Retina (tissue), 1 donor: ENCODE results near the gene DYRK1B.
"Not testable (repeated sequence)": the region's sequence is repeated elsewhere in the genome, so short reads cannot be mapped to it uniquely, and the experiment has no call there.

Experiments used
- DNase-seq: peaks from one replicate; pipeline ENCODE4 v3.0.0-alpha.2; 2016

DYRK1B gene

DNA sequence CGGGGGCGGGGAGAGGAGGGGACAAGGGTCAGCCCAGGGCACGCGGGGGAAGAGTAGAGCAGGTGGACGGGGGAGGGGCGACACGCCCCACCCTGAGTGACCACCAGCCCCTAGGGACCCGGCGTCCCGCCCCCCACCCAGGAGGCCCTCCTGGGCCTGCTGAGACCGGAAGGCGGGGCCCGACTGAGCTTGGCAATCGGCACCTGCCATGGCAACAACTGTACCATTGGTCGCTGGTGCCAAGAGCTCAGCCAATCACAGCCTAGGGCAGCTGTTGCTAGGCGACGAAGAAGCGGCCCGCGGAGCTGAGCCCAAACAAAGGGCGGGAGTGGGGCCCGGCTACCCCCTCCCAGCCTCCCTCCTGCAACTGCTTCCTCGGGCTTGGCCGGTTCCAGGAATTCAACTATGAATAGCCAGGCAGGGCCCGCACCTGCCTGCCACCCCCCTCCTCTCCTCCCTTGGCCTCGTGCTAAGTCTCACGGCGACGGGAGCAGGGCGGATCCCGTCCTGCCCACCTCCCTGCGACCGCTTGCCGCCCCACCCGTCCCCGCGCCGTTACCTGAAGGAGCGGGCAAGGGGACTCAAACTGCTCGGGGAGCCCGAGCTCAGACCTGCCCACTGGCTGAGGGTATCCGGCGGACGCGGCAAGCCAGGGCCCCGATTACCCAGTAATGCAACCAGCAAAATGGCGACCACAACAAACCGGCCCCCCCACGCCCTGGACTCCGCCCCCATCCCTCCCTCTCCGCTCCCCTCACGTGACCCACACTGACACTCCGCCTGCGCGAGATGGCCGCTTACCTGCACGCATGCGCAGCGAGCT, at the start of gene DYRK1B:
Gene DYRK1B (minus strand): TSS at position 699 of the 823 bp plus-strand sequence. CDS start 2,295 bp downstream, outside the sequence.
- DNase-seq = peak; percentile 97

DNA sequence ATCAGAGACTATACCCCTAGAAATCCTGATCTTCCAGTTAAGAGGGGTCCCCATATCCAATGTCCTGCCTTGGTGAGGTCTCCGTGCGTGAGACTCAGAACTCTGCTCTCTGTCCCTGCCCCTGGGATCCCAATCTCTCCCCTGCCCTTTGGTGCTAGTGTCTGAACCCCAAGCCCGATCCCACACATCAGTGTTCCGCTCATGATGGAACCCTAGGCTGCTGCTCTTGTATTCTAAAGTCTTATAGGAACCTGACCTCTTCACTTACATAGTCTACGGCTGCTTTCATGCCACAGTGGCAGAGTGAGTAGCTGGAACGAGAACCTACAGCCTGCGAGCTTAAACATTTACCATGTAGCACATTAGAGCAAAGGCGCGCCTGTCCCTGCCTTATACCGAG, 48.7 kb upstream of the DYRK1B start:
- DNase-seq = not testable (repeated sequence)

DNA sequence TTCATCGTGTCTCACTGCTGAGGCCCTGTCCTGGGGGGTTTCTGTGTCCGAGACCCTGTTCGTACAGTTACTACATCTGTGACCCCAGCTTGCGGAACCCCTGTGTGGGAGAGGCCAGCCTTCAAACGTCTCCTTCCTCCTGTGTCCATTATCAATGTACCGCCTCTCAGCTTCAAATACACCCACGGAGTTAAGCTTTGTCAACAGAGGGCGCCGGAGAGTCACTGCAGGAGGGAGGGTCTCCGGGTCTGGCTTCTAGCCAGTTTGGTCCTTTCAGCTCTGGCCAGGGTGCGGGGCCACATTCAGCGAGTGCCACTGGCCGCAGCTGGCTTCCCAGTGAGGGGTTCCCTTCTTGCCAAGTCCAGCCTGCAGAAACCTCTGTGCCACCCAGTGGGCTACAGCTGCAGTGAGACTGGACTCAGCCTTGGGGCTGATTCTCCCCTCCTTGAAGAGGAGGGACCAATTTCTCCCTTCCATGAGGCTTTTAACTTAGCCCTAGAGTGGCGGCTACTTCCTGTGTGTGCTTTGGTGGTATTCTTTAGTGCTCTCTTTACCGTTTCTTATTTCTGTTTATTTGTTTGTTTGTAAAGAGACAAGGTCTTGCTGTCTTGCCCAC, 47.6 kb upstream of the DYRK1B start:
- DNase-seq = peak; percentile 63

DNA sequence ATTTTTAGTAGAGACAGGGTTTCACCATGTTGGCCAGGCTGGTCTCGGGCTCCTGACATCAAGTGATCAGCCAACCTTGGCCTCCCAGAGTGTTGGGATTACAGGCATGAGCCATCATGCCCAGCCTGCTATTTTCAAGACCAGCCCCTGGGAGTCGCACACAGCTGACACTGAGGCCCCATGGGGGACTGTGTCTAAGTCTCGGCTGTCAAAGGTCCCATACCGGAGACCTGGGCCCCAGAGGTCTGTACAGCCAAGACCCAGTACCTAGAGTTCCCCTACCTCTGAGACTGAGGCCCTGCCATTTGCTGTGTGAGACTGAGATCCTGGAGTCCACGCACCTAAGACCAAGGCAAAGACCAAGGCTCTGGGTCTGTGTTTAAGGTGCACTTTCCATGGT, 46.3 kb upstream of the DYRK1B start:
- not testable (repeated sequence) for DNase-seq

DNA sequence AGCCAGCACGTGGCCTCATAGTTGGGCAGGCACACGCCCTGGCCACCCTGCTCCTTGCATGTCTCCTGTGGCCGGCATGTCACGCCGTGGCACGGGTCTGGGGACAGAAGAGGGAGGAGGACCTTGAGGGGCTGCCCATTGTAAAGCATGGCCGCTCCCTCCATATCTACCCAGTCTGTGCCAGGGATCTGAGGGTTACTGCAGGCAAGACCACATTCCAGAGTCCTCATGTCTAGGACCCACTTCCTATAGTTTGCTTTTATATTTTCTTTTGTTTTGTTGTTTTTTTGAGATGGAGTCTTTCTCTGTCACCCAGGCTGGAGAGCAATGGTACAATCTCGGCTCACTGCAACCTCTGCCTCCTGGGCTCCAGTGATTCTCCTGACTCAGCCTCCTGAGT, 45.8 kb upstream of the DYRK1B start:
- DNase-seq = not testable (repeated sequence)

DNA sequence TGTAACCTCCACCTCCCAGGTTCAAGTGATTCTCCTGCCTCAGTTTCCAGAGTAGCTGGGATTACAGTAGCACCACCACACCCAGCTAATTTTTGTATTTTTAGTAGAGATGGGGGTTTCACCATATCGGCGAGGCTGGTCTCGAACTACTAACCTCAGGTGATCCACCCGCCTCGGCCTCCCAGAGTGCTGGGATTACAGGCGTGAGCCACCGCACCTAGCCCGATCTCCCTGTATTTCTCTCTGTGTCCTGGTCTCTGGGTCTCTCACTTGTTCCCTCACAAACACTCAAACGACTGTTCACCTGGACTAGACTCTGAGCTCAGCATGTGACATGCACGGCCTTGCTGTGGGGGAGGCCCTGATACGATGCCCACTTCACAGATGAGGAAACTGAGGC, 44.9 kb upstream of the DYRK1B start:
- not testable (repeated sequence) for DNase-seq

DNA sequence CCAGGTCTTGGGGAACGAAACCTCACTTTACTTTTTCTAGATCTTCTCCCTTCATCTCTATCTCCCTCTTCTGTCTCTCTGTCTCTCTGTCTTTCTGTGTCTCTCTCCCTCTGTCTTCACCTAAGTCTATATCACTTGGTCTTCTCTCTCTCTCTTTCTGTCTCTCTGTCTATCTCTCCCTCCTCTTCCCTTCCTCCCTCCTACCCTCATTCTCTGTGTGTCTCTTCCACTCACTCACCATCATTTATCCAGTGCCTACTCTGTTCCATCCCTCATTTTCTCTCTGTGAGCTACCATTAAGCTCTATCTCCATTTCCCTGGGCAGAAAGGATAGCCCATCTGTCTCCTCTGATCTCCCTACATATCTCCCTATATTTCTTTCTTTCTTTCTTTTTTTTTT, 44.4 kb upstream of the DYRK1B start:
- no peak for DNase-seq

DNA sequence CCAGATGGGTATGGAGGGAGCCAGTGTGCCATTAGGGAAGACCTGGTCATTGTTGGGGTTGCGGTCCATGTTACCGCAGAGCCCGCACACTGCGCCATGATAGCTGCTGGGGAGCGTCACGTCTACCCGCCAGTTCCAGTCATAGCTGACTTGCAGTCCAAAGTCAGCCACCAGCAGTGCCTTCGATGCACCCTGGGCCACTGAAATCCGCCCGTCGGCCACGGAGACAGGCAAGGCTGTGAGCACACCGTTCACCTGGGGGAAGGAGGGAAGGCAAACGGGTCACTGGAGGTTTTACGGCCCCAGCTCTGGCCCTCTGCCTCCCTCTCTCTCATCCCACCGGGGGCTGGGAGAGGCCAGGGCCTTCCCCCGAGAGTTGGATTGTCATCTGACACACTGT, 44.0 kb upstream of the DYRK1B start:
- not testable (repeated sequence) for DNase-seq

DNA sequence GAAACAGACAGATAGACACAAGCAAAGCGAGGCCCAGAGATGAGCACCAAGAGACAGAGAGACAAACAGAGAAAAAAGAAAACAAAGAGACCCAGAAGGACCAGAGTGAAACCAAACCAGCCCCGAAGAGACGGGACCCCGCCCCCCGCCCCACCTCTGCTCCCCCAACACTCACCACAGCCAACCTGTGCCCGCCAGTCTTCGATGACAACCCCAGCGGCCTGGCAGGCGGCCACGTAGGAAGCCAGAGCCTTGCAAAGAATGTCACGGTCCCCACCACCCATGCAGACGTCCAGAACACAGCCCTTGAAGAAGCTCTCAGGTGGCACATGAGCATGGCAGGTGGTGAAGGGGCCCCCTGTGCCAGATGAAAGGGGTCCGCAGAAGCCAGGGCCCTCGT, 43.5 kb upstream of the DYRK1B start:
- not testable (repeated sequence) for DNase-seq

DNA sequence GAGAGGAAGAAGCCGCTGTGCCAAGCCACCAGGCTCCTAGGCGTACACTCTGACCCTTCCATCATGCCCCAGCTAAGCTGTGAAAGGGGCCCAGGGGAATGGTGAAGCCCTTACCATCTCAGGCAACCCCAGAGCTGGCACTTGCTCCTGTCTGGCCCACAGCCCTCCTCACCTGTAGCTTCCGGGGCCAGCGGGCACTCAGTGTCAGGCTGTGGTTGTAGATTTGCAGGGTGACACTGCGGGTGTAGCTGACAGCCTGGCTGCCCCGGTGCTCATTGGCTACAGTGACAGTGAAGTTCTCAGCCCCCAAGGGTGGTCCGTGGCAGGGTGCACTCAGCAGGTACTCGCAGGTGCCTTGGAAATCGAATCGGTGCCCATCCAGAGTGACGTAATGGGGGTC, 42.5 kb upstream of the DYRK1B start:
- not testable (repeated sequence) for DNase-seq

DNA sequence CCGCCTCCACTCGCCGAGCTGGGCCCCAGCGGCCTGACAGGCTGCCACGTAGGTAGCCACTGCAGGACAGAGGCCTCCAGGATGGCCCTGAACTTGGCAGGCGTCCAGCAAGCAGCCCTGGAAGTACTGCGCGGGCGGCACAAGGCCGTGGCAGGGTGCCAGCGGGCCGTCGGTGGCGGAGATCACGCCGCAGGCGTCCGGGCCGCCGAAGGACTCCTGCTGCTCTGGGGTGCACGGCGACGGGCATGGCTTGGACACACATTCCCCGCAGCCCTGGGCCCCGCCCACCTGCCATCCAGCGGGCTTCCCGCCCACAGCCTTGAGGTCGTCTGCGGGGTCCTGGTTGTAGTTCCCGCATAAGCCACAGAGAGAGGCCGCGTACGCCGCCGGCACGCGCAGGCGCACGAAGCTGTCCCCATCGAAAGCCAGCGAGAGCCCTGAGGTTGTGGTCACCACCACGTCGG, 41.5 kb upstream of the DYRK1B start:
- DNase-seq = not testable (repeated sequence)

DNA sequence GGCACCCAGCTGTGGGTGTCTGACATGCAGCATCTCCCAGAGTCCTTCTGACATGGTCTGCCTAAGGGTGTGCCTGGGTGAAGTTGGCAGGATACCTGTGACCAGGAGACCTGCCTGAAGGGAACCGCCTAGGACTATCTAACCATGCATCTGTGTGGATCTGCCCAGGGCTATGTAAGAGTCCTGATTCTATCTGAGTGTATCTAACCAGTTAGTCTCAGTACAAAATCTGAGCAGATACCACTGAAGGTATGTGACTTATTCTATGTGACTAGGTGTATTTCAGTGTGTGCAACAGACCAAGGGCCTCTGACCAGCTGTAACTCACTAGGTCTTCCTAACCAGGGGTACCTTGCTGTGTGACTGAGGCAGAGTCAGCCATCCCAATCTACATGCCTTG, 40.4 kb upstream of the DYRK1B start:
- no peak for DNase-seq

DNA sequence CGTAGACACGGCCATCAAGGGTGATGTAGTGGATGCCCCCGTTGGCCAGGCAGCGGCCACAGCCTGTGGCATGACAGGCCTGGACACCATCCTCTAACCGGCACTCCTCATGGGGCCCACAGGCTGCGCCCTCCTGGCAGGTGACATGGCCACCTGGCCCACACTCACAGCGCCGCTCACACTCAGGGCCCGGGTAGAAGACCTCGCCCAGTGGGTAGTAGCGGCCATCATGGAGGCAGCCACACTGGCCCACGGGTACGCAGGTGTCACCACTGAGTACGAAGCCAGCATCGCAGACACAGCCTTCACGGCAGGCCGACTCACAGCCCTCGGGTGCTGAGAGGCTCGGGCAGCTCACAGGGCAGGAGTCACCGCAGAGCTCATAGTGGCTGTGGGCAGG, 39.4 kb upstream of the DYRK1B start:
- DNase-seq = no peak

DNA sequence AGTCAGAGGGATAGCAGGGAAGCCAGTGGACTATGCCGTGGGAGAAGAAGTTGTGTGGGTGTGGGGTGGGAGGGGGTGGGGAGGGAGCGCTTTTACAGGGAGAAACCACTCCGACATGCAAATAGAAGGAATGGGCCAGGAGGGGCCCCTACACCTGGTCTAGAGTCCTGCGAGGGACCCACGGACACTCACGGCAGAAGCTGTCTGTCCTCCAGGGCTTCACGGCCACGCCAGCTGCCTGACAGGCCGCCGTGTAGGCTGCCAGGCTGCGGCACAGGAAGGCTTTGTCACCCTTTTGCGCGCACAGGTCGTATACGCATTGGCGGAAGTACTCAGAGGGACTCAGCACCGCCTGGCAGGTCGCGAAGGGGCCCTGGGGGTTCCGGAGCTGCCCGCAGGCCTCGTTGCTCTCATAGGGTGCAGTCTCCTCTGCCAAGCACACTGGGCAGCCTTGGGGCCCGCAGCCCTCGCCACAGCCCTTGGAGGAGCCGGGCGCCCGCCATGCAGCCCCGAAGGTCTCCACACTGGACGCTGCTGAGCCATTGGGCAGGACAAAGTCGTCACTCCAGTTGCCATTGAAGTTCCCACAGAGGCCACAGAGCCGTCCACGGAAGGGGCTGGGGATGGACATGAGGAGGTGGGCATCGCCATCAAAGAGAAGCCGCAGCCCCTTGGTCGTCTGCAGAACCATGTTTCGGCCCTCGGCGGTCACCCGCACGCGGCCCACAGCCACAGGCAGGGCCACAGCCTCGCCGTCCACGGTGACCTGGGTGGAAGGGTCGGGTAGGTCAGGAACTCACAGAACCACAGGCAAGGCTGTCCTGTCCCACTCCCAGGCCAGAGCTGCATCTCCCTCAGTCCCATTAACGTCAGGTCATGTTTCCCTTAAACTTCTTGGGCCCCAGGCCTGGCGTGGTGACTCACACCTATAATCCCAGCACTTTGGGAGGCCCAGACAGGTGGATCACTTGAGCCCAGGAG, 38.2 kb upstream of the DYRK1B start:
- DNase-seq = no peak

DNA sequence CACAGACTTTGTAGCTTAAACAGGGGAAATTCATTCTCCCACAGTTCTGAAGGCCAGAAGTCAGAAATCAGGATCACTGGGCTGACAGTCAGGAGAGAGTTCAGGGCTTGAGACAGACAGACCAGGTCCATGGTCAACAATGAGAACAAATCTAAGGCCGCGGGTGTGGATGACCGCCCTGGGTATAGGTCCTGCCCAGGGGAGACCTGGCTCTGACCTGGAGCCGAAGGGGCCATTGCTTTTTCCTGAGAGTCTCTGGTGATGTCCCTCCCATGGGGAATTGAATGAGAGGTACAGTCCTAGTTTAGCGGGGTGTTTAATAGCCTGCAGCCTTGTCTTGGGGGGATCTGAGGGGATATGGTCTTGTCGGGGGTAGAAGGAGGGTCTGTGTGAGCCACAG, 37.4 kb upstream of the DYRK1B start:
- no peak for DNase-seq

DNA sequence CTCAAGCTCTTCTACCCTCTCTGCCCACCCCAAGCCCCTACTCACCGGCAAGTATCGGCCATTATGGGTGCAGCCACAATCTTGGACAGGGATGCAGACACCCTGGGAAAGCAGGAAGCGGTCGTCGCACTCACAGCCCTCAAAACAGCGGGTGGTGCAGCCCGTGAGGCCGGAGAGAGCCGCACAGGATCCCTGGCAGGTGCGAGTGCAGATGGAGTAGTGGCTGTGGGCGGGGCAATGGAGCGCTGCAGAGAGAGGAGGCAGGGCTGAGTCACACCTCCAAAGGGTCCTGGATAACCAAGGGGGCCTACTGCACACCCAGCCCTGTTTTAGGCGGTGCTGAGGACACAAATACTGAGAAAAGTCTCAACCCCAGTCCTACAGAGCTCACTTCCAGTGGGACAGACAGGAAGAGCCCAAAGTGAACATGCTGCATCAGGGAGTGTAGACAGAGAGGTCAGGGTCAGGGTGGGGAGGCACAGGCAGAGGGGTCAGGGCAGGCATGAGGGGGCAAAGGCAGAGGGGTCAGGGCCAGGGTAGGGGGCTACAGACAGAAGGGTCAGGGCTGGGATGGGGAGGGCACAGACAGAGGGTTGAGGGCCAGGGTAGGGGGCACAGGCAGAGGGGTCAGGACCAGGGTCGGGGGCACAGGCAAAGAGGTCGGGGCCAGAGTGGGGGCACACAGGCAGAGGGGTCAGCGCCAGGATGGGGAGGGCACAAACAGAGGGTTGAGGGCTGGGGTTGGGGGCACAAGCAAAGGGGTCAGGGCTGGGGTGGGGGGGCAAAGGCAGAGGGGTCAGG, 36.4 kb upstream of the DYRK1B start:
- no peak for DNase-seq

DNA sequence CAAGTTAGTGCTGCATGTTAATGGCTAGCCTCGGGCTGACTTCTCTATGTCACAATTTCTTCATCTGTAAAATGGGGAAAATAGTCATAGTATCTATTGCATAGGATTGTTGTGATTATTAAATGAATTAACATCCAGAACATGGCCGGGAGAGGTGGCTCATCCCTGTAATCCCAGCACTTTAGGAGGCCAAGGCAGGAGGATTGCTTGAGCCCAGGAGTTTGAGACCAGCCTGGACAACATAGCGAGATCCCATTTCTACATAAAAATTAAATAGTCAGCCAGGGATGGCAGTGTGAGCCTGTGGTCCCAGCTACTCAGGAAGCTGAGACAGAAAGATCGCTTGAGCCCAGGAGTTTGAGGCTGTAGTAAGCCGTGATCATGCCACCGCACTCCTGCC, 34.0 kb upstream of the DYRK1B start:
- DNase-seq = no peak

DNA sequence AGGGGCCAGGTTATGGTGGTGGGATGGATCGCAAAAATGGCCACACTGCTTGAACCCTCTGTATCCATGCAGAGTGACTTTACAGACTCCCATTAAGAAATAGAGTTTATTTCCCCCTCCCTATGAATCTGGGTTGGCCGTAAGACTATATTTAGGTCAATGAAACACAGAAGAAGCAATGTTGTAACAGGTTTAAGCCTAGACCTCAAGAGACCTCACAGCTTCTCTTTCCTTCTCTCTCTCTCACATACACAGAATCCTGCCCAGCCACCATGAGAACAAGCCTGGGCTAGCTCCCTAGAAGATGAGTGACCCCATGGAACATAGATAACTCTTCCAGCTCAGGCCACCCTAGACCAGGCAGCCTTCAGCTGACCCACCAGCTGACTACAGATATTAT, 33.2 kb upstream of the DYRK1B start:
- no peak for DNase-seq

DNA sequence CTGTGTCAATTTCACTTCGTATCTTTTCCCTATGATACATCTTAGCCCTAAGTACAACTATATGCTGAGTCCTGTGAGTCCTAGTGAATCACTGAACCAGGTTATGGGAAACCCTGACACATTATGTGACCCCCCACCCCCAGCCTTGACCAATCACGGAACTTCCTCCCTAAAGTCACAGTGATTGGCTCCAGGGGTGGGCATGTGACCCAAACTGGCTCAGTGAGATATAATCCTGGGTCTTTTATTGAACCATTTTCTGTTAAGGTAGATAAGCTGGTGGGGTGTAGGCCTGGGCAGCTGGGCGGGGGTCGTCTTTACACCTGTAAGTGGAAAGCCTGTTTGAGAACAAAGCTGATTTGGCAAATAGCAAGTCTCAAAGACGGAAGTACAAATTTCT, 32.0 kb upstream of the DYRK1B start:
- no peak for DNase-seq

DNA sequence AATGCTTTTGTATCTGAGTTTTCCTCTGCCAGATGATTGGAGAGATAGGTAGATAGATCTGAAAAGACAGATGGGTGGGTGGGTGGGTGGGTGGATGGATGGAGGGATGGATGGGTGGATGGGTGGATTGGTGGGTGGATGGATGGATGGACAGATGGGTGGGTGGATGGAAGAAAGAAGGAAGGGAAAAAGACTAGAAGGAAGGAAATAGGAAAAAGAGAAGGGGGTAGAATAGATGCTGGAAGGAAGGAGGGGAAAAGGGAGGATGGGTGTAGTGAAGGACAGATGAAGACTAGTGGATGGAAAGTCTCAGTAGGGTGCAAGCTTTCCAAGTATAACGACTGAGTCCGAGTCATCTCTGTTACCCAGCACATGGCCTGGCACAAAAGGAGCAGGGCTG, 31.2 kb upstream of the DYRK1B start:
- DNase-seq = no peak

DNA sequence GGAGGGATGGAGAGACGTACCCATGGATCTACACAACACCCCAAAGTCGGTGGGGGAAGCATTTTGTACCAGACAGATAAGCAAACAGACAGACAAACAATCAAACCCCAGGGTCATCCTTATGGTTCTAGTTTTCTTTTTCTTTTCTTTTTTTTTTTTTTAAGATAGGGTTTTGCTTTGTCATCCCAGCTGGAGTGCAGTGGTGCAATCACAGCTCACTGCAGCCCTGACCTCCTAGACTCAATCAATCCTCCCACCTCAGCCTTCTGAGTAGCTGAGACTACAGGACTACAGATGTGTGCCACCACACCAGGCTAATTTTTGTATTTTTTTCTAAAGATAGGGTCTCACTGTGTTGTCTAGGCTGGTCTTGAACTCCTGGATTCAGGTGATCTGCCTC, 30.2 kb upstream of the DYRK1B start:
- no peak for DNase-seq

DNA sequence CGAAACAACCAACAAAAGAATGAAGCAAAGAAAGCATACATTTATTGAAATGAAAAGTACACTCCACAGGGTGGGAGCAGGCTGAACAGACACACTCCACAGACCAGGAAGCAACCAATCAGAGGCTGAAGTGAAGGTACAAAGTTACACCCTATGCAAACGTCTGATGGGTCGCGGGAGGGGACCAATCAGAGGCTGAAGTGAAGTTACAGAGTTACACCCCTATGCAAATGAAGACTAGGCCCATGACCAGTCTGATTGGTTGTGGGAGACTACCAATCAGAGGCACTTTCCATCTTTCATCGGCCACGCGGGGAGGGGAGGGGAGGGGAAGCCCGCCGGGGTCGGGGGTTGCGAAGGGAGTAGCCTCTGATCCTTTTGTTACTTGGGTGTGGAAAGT, 24.6 kb upstream of the DYRK1B start:
- DNase-seq = no peak
